OCI-LY3 (cell line): Measurements from ENCODE around the gene CLDN24.

Experiments
- CTCF ChIP-seq: fragments of 200-600, 300-600 bp; sonication (generic); IDR thresholded peaks from 2 replicates; pipeline ENCODE4 v1.5.1; 2014; ENCODE audit warnings: antibody characterized with exemption, low read length, low read depth
- EZH2phosphoT487 ChIP-seq: fragments of 200-600 bp; shearing (Covaris generic); IDR thresholded peaks from 2 replicates; pipeline ENCODE4 v1.6.1; 2018; ENCODE audit warnings: antibody characterized with exemption, mixed run types, low read depth

GRCh38 chr4:183352546-183352945, 30.3 kb upstream of the CLDN24 start:
- TF ChIP-seq CTCF (no peak), EZH2phosphoT487 (no peak)
